ENCODE data around the gene ARMC5.

The ARMC5 gene

GRCh38 chr16:31464348-31464769, 5.1 kb downstream of the ARMC5 start:
- DNase-seq, result no peak

GRCh38 chr16:31464781-31465260, 5.5 kb downstream of the ARMC5 start:
- no peak for DNase-seq

- no peak for DNase-seq
These were observed 6.6 kb downstream of the ARMC5 start for GRCh38 chr16:31465788-31466370.

GRCh38 chr16:31466381-31466841, 7.1 kb downstream of the ARMC5 start:
- DNase-seq, result no peak

GRCh38 chr16:31467151-31467773, 8.0 kb downstream of the ARMC5 start:
- DNase-seq, result no peak

- DNase-seq, result no peak
These were observed 8.6 kb downstream of the ARMC5 start for GRCh38 chr16:31467858-31468257.

GRCh38 chr16:31470615-31471014, 11.3 kb downstream of the ARMC5 start:
- no peak for DNase-seq

GRCh38 chr16:31471241-31471874, 12.1 kb downstream of the ARMC5 start:
- DNase-seq, result no peak

- no peak for DNase-seq
These were observed 12.8 kb downstream of the ARMC5 start, which contains the start of gene TGFB1I1 for GRCh38 chr16:31471875-31472708. Gene TGFB1I1 (plus strand): TSS chr16:31472152. CDS start chr16:31472189, 37 bp downstream.

GRCh38 chr16:31472709-31473203, 13.5 kb downstream of the ARMC5 start:
- no peak for DNase-seq

- DNase-seq, result no peak
These were observed 14.1 kb downstream of the ARMC5 start for GRCh38 chr16:31473264-31473984.

GRCh38 chr16:31474173-31474714, 14.9 kb downstream of the ARMC5 start:
- no peak for DNase-seq

GRCh38 chr16:31474773-31475738, 15.8 kb downstream of the ARMC5 start:
- DNase-seq, result no peak

- DNase-seq, result no peak
These were observed 16.6 kb downstream of the ARMC5 start for GRCh38 chr16:31475946-31476302.

GRCh38 chr16:31476303-31477219, 17.3 kb downstream of the ARMC5 start:
- DNase-seq, result peak; percentile 79

GRCh38 chr16:31477220-31478216, 18.2 kb downstream of the ARMC5 start:
- no peak for DNase-seq

- no peak for DNase-seq
These were observed 19.7 kb downstream of the ARMC5 start for GRCh38 chr16:31478956-31479355.

- DNase-seq, result no peak
These were observed 20.4 kb downstream of the ARMC5 start for GRCh38 chr16:31479751-31480150.

All from activated CD4-positive, alpha-beta T cell treated with anti-CD3 and anti-CD28 coated beads for 1 hour (primary cell).